Vagina (tissue), 2 donors: Measurements from ENCODE around the gene CDC27. TPM values are rescaled to one million over a fixed set of nuclear protein-coding genes. Genes with fewer than 3 reads are reported as not detected.

ENCODE experiments used
- DNase-seq, 2 donors: peaks; one replicate each; pipeline ENCODE4 v3.0.0-alpha.2; 2017; ENCODE audit errors: extremely low spot score in 2 of 2
- H3K27ac ChIP-seq: fragments of 200-600 bp; sonication (generic); one replicate; pipeline ENCODE4 v1.5.1; 2019
- H3K27me3 ChIP-seq: fragments of 200-600 bp; sonication (generic); one replicate; pipeline ENCODE4 v1.5.1; 2019
- H3K36me3 ChIP-seq, 2 donors: fragments of 200-600 bp; sonication (generic); one replicate each; pipeline ENCODE4 v1.5.1; 2017 to 2019
- H3K4me1 ChIP-seq: fragments of 200-600 bp; sonication (generic); one replicate; pipeline ENCODE4 v1.5.1; 2019
- H3K4me3 ChIP-seq, 2 donors: fragments of 200-600 bp; sonication (generic); 1 replicate in 1 of 2; 2 replicates in 1 of 2; pipeline ENCODE4 v1.5.1; 2016 to 2019
- H3K9me3 ChIP-seq: fragments of 200-600 bp; sonication (generic); one replicate; pipeline ENCODE4 v1.5.1; 2019
- CTCF ChIP-seq, 3 experiments: fragments of 450-650 bp in 2 of 3; fragments of 200-600 bp in 1 of 3; sonication (generic) in 1 of 3; IDR thresholded peaks; one replicate each; pipeline ENCODE4 v1.5.1; 2017 to 2019; ENCODE audit warnings: antibody characterized with exemption in 3 of 3, mild to moderate bottlenecking in 2 of 3, moderate library complexity in 2 of 3
- POLR2A ChIP-seq, 2 donors: fragments of 450-650 bp; IDR thresholded peaks; one replicate each; pipeline ENCODE4 v1.6.1; 2017; ENCODE audit warnings: antibody characterized with exemption in 2 of 2, mild to moderate bottlenecking in 2 of 2, moderate library complexity in 2 of 2
- POLR2AphosphoS5 ChIP-seq, 2 donors: sonication (generic); formaldehyde crosslinking; IDR thresholded peaks; one replicate each; pipeline ENCODE4 v1.9.0; 2017; ENCODE audit warnings: antibody characterized with exemption in 2 of 2, mild to moderate bottlenecking in 2 of 2, low read depth in 1 of 2; ENCODE audit not compliant: insufficient read depth in 1 of 2
- intact Hi-C: fragments of 100-400 bp; cut with DNase I; formaldehyde crosslinking; loops from one replicate; pipeline ENCODE4 v1.15.1; 2023
- total RNA-seq: library from RNA; depleted of rRNA; stranded (reverse); fragments of >200 nt; gene quantifications from one replicate; pipeline ENCODE4 v1.2.3, GENCODE V29; 2016

Gene CDC27
- total RNA-seq, 1 donor from 2014 or later, result 91.1 TPM

GRCh38 chr17:47235506-47235905 lies 46.4 kb upstream of the CDC27 start:
- TF ChIP-seq POLR2A (IDR thresholded peaks at IDR 0.05), result no peak
- no peak for TF ChIP-seq POLR2AphosphoS5 (IDR thresholded peaks at IDR 0.05; ENCODE audit: insufficient read depth in 1 of 2, low read depth in 1 of 2)
- no peak for TF ChIP-seq CTCF (IDR thresholded peaks at IDR 0.05)
- no peak overlapping the region for H3K27ac ChIP-seq
- DNase-seq, result no peak
- no peaks in the 10 kb centered on the region for H3K9me3 ChIP-seq
- H3K4me3 ChIP-seq, result no peak overlapping the region
- intact Hi-C loops, result no loop called here
- no peaks in the 10 kb centered on the region for H3K36me3 ChIP-seq
- peaks cover 11% of the 10 kb centered on the region for H3K4me1 ChIP-seq
- H3K27me3 ChIP-seq, result no peaks in the 10 kb centered on the region

GRCh38 chr17:47232465-47232864 lies 43.4 kb upstream of the CDC27 start:
- H3K36me3 ChIP-seq, result no peaks in the 10 kb centered on the region
- no peak overlapping the region for H3K27ac ChIP-seq
- no peak overlapping the region for H3K4me3 ChIP-seq
- no peak for TF ChIP-seq CTCF (IDR thresholded peaks at IDR 0.05)
- TF ChIP-seq POLR2A (IDR thresholded peaks at IDR 0.05), result no peak
- TF ChIP-seq POLR2AphosphoS5 (IDR thresholded peaks at IDR 0.05; ENCODE audit: insufficient read depth in 1 of 2, low read depth in 1 of 2), result no peak
- H3K27me3 ChIP-seq, result no peaks in the 10 kb centered on the region
- no peaks in the 10 kb centered on the region for H3K9me3 ChIP-seq
- no peaks in the 10 kb centered on the region for H3K4me1 ChIP-seq
- intact Hi-C loops, result no loop called here
- DNase-seq, result no peak

- no peaks in the 10 kb centered on the region for H3K36me3 ChIP-seq
- no peaks in the 10 kb centered on the region for H3K27me3 ChIP-seq
- TF ChIP-seq CTCF (IDR thresholded peaks at IDR 0.05), result no peak
- TF ChIP-seq POLR2AphosphoS5 (IDR thresholded peaks at IDR 0.05; ENCODE audit: insufficient read depth in 1 of 2, low read depth in 1 of 2), result no peak
- TF ChIP-seq POLR2A (IDR thresholded peaks at IDR 0.05), result no peak
- no peaks in the 10 kb centered on the region for H3K9me3 ChIP-seq
- H3K4me3 ChIP-seq, result no peak overlapping the region
- DNase-seq, result no peak
- H3K27ac ChIP-seq, result no peak overlapping the region
- intact Hi-C loops, result no loop called here
- no peaks in the 10 kb centered on the region for H3K4me1 ChIP-seq
Observed at GRCh38 chr17:47231866-47232265, 42.8 kb upstream of the CDC27 start.

- H3K4me3 ChIP-seq, result no peak overlapping the region
- no peak for DNase-seq
- TF ChIP-seq CTCF (IDR thresholded peaks at IDR 0.05) (no peak), POLR2A (IDR thresholded peaks at IDR 0.05) (no peak), POLR2AphosphoS5 (IDR thresholded peaks at IDR 0.05; ENCODE audit: insufficient read depth in 1 of 2, low read depth in 1 of 2) (no peak)
- intact Hi-C loops, result no loop called here
- peaks cover 2% of the 10 kb centered on the region for H3K4me1 ChIP-seq
- H3K27me3 ChIP-seq, result no peaks in the 10 kb centered on the region
- no peak overlapping the region for H3K27ac ChIP-seq
- H3K36me3 ChIP-seq, result no peaks in the 10 kb centered on the region
- no peaks in the 10 kb centered on the region for H3K9me3 ChIP-seq
Observed at GRCh38 chr17:47231334-47231733, 42.2 kb upstream of the CDC27 start.

- no peak for DNase-seq
- Histone ChIP-seq H3K27me3 (no peaks in the 10 kb centered on the region), H3K9me3 (no peaks in the 10 kb centered on the region), H3K27ac (no peak overlapping the region), H3K4me1 (peaks cover 6% of the 10 kb centered on the region), H3K36me3 (no peaks in the 10 kb centered on the region), H3K4me3 (no peak overlapping the region)
- TF ChIP-seq POLR2AphosphoS5 (IDR thresholded peaks at IDR 0.05; ENCODE audit: insufficient read depth in 1 of 2, low read depth in 1 of 2) (no peak), POLR2A (IDR thresholded peaks at IDR 0.05) (no peak), CTCF (IDR thresholded peaks at IDR 0.05) (no peak)
- intact Hi-C loops, result no loop called here
Observed at GRCh38 chr17:47230864-47231263, 41.8 kb upstream of the CDC27 start.
